Suprapubic skin (tissue), 4 donors: ENCODE results near the gene TRPC4.

ENCODE experiments used
- EP300 ChIP-seq: sonication (generic); formaldehyde crosslinking; IDR thresholded peaks from one replicate; pipeline ENCODE4 v1.6.1; 2017; ENCODE audit warnings: antibody characterized with exemption
- POLR2A ChIP-seq, 2 donors: fragments of 450-650 bp; IDR thresholded peaks; one replicate each; pipeline ENCODE4 v1.6.1; 2017; ENCODE audit warnings: antibody characterized with exemption in 2 of 2, mild to moderate bottlenecking in 2 of 2, moderate library complexity in 2 of 2
- POLR2AphosphoS5 ChIP-seq, 3 donors: sonication (generic); formaldehyde crosslinking; IDR thresholded peaks; one replicate each; pipeline ENCODE4 v1.6.1; 2017; ENCODE audit warnings: antibody characterized with exemption in 3 of 3
- TF ChIP-seq, protein P1 (sequence below), 2 donors: fragments of 200-600 bp in 1 of 2; fragments of 450-650 bp in 1 of 2; sonication (generic) in 1 of 2; IDR thresholded peaks; one replicate each; pipeline ENCODE4 v1.5.1; 2016 to 2019; ENCODE audit warnings: antibody characterized with exemption in 2 of 2, mild to moderate bottlenecking in 1 of 2, moderate library complexity in 1 of 2

DNA sequence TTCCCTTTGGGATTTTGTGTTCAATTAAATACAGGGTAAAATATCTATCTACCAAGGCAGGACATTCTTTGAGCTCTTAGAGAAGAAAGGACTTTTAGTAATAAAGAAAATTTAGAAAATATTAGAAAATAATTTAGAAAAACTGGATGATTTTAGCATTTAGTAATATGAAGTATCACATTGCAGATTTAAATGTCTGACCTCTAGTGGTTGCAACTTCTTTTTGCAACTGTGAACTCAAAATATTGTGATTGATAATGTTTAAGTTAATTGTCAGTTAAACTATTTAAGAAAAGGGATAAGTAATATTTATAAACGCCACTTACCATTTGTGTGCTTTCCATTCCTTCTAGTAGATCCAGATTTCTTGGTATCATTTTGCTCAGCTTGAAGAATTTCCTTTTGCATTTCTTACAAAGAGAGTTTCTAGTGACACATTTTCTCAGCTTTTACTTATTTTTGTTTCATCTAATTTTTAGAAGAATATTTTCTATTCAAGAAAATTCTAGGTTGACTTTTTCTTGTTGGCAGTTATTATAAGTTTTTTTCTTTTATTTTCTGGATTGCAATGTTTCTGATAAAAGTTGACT, 260.7 kb downstream of the TRPC4 start:
- TF ChIP-seq, protein P1, sequence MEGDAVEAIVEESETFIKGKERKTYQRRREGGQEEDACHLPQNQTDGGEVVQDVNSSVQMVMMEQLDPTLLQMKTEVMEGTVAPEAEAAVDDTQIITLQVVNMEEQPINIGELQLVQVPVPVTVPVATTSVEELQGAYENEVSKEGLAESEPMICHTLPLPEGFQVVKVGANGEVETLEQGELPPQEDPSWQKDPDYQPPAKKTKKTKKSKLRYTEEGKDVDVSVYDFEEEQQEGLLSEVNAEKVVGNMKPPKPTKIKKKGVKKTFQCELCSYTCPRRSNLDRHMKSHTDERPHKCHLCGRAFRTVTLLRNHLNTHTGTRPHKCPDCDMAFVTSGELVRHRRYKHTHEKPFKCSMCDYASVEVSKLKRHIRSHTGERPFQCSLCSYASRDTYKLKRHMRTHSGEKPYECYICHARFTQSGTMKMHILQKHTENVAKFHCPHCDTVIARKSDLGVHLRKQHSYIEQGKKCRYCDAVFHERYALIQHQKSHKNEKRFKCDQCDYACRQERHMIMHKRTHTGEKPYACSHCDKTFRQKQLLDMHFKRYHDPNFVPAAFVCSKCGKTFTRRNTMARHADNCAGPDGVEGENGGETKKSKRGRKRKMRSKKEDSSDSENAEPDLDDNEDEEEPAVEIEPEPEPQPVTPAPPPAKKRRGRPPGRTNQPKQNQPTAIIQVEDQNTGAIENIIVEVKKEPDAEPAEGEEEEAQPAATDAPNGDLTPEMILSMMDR (IDR thresholded peaks at IDR 0.05) = no peak
- no peak for TF ChIP-seq EP300
- TF ChIP-seq POLR2A (IDR thresholded peaks at IDR 0.05) = no peak
- TF ChIP-seq POLR2AphosphoS5 (IDR thresholded peaks at IDR 0.05) = no peak
